Activated T-cell treated with anti-CD3 and anti-CD28 coated beads, Interleukin-2, amount 50 U/mL, for 72 hours (primary cell): ENCODE measurements around the gene EMCN. TPM values are rescaled to one million over a fixed set of nuclear protein-coding genes. Genes with fewer than 3 reads are reported as not detected.
"Not testable (repeated sequence)": the region's sequence is repeated elsewhere in the genome, so short reads cannot be mapped to it uniquely, and the experiment has no call there.

ENCODE experiments used
- ATAC-seq, 2 donors: fragments of 150-1000 bp; cut with Tn5 transposase; replicated peaks in 1 of 2; 2 replicates each; pipeline ENCODE4 v1.10.0; 2021; ENCODE audit warnings: moderate library complexity in 2 of 2, mild to moderate bottlenecking in 1 of 2
- DNase-seq, 2 donors: peaks; one replicate each; pipeline ENCODE4 v3.0.0; 2021 to 2022; ENCODE audit warnings: mixed read lengths in 1 of 2
- H3K27ac Mint-ChIP-seq: one replicate; pipeline ENCODE4 v1.8.0; 2022; ENCODE audit warnings: mild to moderate bottlenecking, moderate library complexity, mixed read lengths
- H3K27me3 Mint-ChIP-seq: one replicate; pipeline ENCODE4 v1.8.0; 2022; ENCODE audit warnings: low read depth, mixed read lengths
- H3K36me3 Mint-ChIP-seq, 2 donors: one replicate each; pipeline ENCODE4 v1.8.0; 2022; ENCODE audit warnings: mixed read lengths in 2 of 2, mild to moderate bottlenecking in 1 of 2; ENCODE audit not compliant: insufficient read depth in 2 of 2
- H3K4me1 Mint-ChIP-seq: one replicate; pipeline ENCODE4 v1.8.0; 2022; ENCODE audit warnings: low read depth, mixed read lengths
- H3K4me3 Mint-ChIP-seq, 2 donors: one replicate each; pipeline ENCODE4 v1.8.0; 2022; ENCODE audit warnings: mild to moderate bottlenecking in 2 of 2, mixed read lengths in 2 of 2, moderate library complexity in 2 of 2
- H3K9me3 Mint-ChIP-seq, 2 donors: one replicate each; pipeline ENCODE4 v1.8.0; 2022; ENCODE audit warnings: mixed read lengths in 2 of 2
- total RNA-seq, 2 donors: library from RNA; stranded (reverse); gene quantifications; one replicate each; pipeline ENCODE4 v1.2.3, GENCODE V29; 2022

EMCN gene
- total RNA-seq, 2 donors from 2014 or later, result not detected

- ATAC-seq, result no peak
- H3K4me1 Mint-ChIP-seq, result no peaks in the 10 kb centered on the region
Measured at GRCh38 chr4:100359441-100359840, 158.4 kb downstream of the EMCN start.

GRCh38 chr4:100357542-100357941 lies 160.3 kb downstream of the EMCN start:
- Mint-ChIP-seq H3K27me3 (peaks cover 18% of the 10 kb centered on the region), H3K27ac (no peak overlapping the region), H3K4me1 (no peaks in the 10 kb centered on the region), H3K36me3 (peaks cover 3% of the 10 kb centered on the region in 2 donors), H3K4me3 (no peak overlapping the region), H3K9me3 (peaks cover 2 to 11% of the 10 kb centered on the region in 2 donors)
- no peak for ATAC-seq
- no peak for DNase-seq

More at GRCh38 chr4:100359441-100359840, 158.4 kb downstream of the EMCN start:
- no peak for DNase-seq
- Mint-ChIP-seq H3K9me3 (peaks cover 0 to 9% of the 10 kb centered on the region in 2 donors), H3K4me3 (no peak overlapping the region), H3K36me3 (peaks cover 1 to 3% of the 10 kb centered on the region in 2 donors), H3K27ac (no peak overlapping the region), H3K27me3 (peaks cover 12% of the 10 kb centered on the region)

GRCh38 chr4:100356172-100356571 lies 161.7 kb downstream of the EMCN start:
- Mint-ChIP-seq H3K4me3 (no peak overlapping the region), H3K4me1 (no peaks in the 10 kb centered on the region), H3K27ac (no peak overlapping the region), H3K9me3 (peaks cover 7 to 16% of the 10 kb centered on the region in 2 donors), H3K27me3 (peaks cover 18% of the 10 kb centered on the region), H3K36me3 (peaks cover 3 to 4% of the 10 kb centered on the region in 2 donors)
- ATAC-seq (no peak), DNase-seq (no peak)

GRCh38 chr4:100352352-100352751 lies 165.5 kb downstream of the EMCN start:
- Mint-ChIP-seq H3K27ac (peak overlapping the region; percentile 42), H3K27me3 (peaks cover 18% of the 10 kb centered on the region), H3K9me3 (peaks cover 7 to 12% of the 10 kb centered on the region in 2 donors)
- not testable (repeated sequence) for H3K36me3 Mint-ChIP-seq, DNase-seq, ATAC-seq, H3K4me3 Mint-ChIP-seq, H3K4me1 Mint-ChIP-seq

- no peaks in the 10 kb centered on the region for H3K4me1 Mint-ChIP-seq
- no peak overlapping the region for H3K4me3 Mint-ChIP-seq
- DNase-seq (no peak), ATAC-seq (no peak)
- H3K27me3 Mint-ChIP-seq, result peaks cover 2% of the 10 kb centered on the region
- H3K27ac Mint-ChIP-seq, result peak overlapping the region; percentile 60
- H3K36me3 Mint-ChIP-seq, result peaks cover 0 to 3% of the 10 kb centered on the region in 2 donors
- peaks cover 6 to 7% of the 10 kb centered on the region in 2 donors for H3K9me3 Mint-ChIP-seq
Measured at GRCh38 chr4:100348473-100348872, 169.3 kb downstream of the EMCN start.

- Mint-ChIP-seq H3K27me3 (no peaks in the 10 kb centered on the region), H3K4me1 (no peaks in the 10 kb centered on the region), H3K4me3 (no peak overlapping the region), H3K27ac (no peak overlapping the region), H3K36me3 (no peaks in the 10 kb centered on the region), H3K9me3 (peaks cover 4% of the 10 kb centered on the region in 2 donors)
- no peak for ATAC-seq
- no peak for DNase-seq
Measured at GRCh38 chr4:100347241-100347640, 170.6 kb downstream of the EMCN start.

- H3K4me3 Mint-ChIP-seq, result no peak overlapping the region
- H3K27me3 Mint-ChIP-seq, result peaks cover 6% of the 10 kb centered on the region
- no peaks in the 10 kb centered on the region for H3K36me3 Mint-ChIP-seq
- no peaks in the 10 kb centered on the region for H3K4me1 Mint-ChIP-seq
- ATAC-seq (no peak), DNase-seq (no peak)
- no peaks in the 10 kb centered on the region for H3K9me3 Mint-ChIP-seq
- H3K27ac Mint-ChIP-seq, result no peak overlapping the region
Measured at GRCh38 chr4:100345585-100345984, 172.2 kb downstream of the EMCN start.
